Neural progenitor cell (in vitro differentiated cells): ENCODE measurements around the gene EIF3B.

ENCODE experiments used
- CTCF ChIP-seq: fragments of 200-600 bp; sonication (generic); IDR thresholded peaks from 2 replicates; pipeline ENCODE4 v1.5.1; 2017; ENCODE audit warnings: antibody characterized with exemption, mild to moderate bottlenecking
- EZH2phosphoT487 ChIP-seq: fragments of 200-600 bp; sonication (generic); IDR thresholded peaks from 2 replicates; pipeline ENCODE4 v1.6.1; 2017; ENCODE audit warnings: antibody characterized with exemption

- no peak for TF ChIP-seq CTCF
- TF ChIP-seq EZH2phosphoT487: no peak
Observed at GRCh38 chr7:2412587-2413201, 58.1 kb downstream of the EIF3B start.
